ENCODE measurements around the gene PTTG1IP2.

The PTTG1IP2 gene

GRCh38 chr7:90516257-90516656 lies 46.8 kb downstream of the PTTG1IP2 start:
- ChIA-PET CTCF (no interaction called here), POLR2A (ENCODE audit: low non-redundant PET) (no interaction called here)
- no peak overlapping the region for H3K27ac ChIP-seq
- DNase-seq (ENCODE audit: low spot score) = no peak
- no peak for TF ChIP-seq CTCF (conservative IDR thresholded peaks at IDR 0.05; ENCODE audit: low read depth)

- POLR2A ChIA-PET (ENCODE audit: low non-redundant PET) = no interaction called here
- TF ChIP-seq CTCF (conservative IDR thresholded peaks at IDR 0.05; ENCODE audit: low read depth) = no peak
- no peak for DNase-seq (ENCODE audit: low spot score)
- CTCF ChIA-PET = no interaction called here
- H3K27ac ChIP-seq = no peak overlapping the region
Measured at GRCh38 chr7:90518630-90519029, 49.2 kb downstream of the PTTG1IP2 start.

- DNase-seq (ENCODE audit: low spot score) = no peak
- no peak overlapping the region for H3K27ac ChIP-seq
- peak; percentile 40; the same call in 1 of the 2 replicates for TF ChIP-seq CTCF (conservative IDR thresholded peaks at IDR 0.05; ENCODE audit: low read depth)
- POLR2A ChIA-PET (ENCODE audit: low non-redundant PET) = no interaction called here
- CTCF ChIA-PET = no interaction called here
Measured at GRCh38 chr7:90520484-90520883, 51.0 kb downstream of the PTTG1IP2 start.

DNA sequence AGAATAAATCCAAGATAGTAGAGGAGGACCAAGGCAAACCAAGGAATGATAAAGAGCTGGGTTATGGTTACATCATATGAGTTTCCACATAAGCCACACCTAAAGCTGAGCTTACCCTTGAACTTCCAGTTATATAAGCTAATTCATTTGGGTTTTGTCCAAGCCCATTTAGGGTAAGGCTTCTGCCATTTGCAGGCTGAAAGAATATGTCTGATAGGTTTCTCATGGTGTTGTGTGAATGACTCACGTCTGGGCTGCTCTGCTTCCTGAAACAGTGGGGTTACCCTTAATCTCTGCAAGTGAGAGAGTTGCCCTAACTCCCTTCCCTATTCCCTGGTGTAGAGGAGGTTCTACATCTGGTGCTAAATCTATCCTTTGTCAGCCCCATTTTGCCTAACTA lies 60.8 kb downstream of the PTTG1IP2 start:
- CTCF ChIA-PET = interaction anchor here (0.5 kb wide), 1 partner anchor 897 kb away, joined by 3 read pairs; no protein-coding TSS in a partner anchor
- TF ChIP-seq CTCF (conservative IDR thresholded peaks at IDR 0.05; ENCODE audit: low read depth) = no peak
- no peak overlapping the region for H3K27ac ChIP-seq
- peak; percentile 20 for DNase-seq (ENCODE audit: low spot score)
- POLR2A ChIA-PET (ENCODE audit: low non-redundant PET) = no interaction called here

GRCh38 chr7:90532231-90532929 lies 62.9 kb downstream of the PTTG1IP2 start:
- CTCF ChIA-PET = interaction anchor here (0.6 to 1.3 kb wide), 2 partner anchors 10 to 77 kb away, joined by 3 read pairs; no protein-coding TSS in a partner anchor
- DNase-seq (ENCODE audit: low spot score) = no peak
- no peak for TF ChIP-seq CTCF (conservative IDR thresholded peaks at IDR 0.05; ENCODE audit: low read depth)
- no peak overlapping the region for H3K27ac ChIP-seq
- POLR2A ChIA-PET (ENCODE audit: low non-redundant PET) = no interaction called here

GRCh38 chr7:90536449-90536848 lies 67.0 kb downstream of the PTTG1IP2 start:
- ChIA-PET CTCF (no interaction called here), POLR2A (ENCODE audit: low non-redundant PET) (no interaction called here)
- TF ChIP-seq CTCF (conservative IDR thresholded peaks at IDR 0.05; ENCODE audit: low read depth) = no peak
- H3K27ac ChIP-seq = no peak overlapping the region
- no peak for DNase-seq (ENCODE audit: low spot score)

Measured in RWPE1 (cell line).